ENCODE measurements around the gene WNT9A.

GRCh38 chr1:227951624-227952373 lies 4.1 kb upstream of the WNT9A start:
- TF ChIP-seq SMC3 (conservative IDR thresholded peaks at IDR 0.05; ENCODE audit: poor library complexity), result no peak
- no peak for TF ChIP-seq POLR2AphosphoS5 (IDR thresholded peaks at IDR 0.05)
- TF ChIP-seq CTCF (IDR thresholded peaks at IDR 0.05; ENCODE audit: poor library complexity, severe bottlenecking), result no peak
- no peak for TF ChIP-seq EZH2 (IDR thresholded peaks at IDR 0.05; ENCODE audit: borderline replicate concordance, insufficient read depth, low read length, poor library complexity, severe bottlenecking)
- TF ChIP-seq EP300 (conservative IDR thresholded peaks at IDR 0.05; ENCODE audit: poor library complexity, severe bottlenecking), result no peak
- TF ChIP-seq RAD21 (conservative IDR thresholded peaks at IDR 0.05), result no peak
- TF ChIP-seq TAF1 (IDR thresholded peaks at IDR 0.05; ENCODE audit: low read depth), result no peak

All from neural cell (in vitro differentiated cells).